Measurements from ENCODE around the gene SLC40A1. TPM values are rescaled to one million over a fixed set of nuclear protein-coding genes. Genes with fewer than 3 reads are reported as not detected.
"Not testable (repeated sequence)": the region's sequence is repeated elsewhere in the genome, so short reads cannot be mapped to it uniquely, and the experiment has no call there.

Gene SLC40A1
- total RNA-seq, 1 donor = 19.7 TPM

DNA sequence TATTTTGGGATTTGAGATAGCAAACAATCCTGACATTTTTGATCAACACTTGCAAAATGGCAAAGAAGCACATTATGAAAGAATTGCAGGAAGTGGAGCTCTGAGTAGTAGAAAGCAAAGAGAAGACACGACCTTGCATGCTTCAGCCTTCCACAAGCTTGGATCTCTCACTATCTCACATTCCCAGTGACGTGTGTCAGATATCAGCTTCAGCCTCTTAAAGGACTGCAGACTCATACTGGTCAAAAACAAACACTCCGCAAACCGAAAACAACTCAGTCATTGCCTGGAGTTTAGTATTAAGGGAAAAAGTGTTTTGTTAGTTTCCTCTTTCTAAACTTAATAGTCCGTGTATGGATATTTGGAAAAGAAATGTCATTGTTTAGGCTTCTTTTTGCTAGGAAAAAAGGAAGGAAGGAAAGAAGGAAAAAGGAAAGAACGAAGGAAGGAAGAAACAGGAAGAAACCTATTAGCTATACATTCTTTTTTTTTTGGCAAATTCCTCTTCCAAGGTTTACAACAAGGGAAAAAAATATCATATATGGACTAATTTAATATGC is 32.6 kb upstream of the SLC40A1 start:
- peak; percentile 98 for DNase-seq (ENCODE audit: low read depth)
- peak overlapping the region; percentile 14 for H3K4me3 ChIP-seq (ENCODE audit: low read depth, low read length)
- no peak for TF ChIP-seq CTCF (IDR thresholded peaks at IDR 0.05; ENCODE audit: insufficient read depth, low read length)

GRCh38 chr2:189610700-189611099 is 30.1 kb upstream of the SLC40A1 start:
- no peak overlapping the region for H3K4me3 ChIP-seq (ENCODE audit: low read depth, low read length)
- no peak for TF ChIP-seq CTCF (IDR thresholded peaks at IDR 0.05; ENCODE audit: insufficient read depth, low read length)
- DNase-seq (ENCODE audit: low read depth) = no peak

- no peak for TF ChIP-seq CTCF (IDR thresholded peaks at IDR 0.05; ENCODE audit: insufficient read depth, low read length)
- H3K4me3 ChIP-seq (ENCODE audit: low read depth, low read length) = no peak overlapping the region
- peak; percentile 71 for DNase-seq (ENCODE audit: low read depth)
Measured at GRCh38 chr2:189609853-189610252, 29.3 kb upstream of the SLC40A1 start.

- DNase-seq (ENCODE audit: low read depth) = peak; percentile 57
Measured at GRCh38 chr2:189609423-189609816, 28.8 kb upstream of the SLC40A1 start.

DNA sequence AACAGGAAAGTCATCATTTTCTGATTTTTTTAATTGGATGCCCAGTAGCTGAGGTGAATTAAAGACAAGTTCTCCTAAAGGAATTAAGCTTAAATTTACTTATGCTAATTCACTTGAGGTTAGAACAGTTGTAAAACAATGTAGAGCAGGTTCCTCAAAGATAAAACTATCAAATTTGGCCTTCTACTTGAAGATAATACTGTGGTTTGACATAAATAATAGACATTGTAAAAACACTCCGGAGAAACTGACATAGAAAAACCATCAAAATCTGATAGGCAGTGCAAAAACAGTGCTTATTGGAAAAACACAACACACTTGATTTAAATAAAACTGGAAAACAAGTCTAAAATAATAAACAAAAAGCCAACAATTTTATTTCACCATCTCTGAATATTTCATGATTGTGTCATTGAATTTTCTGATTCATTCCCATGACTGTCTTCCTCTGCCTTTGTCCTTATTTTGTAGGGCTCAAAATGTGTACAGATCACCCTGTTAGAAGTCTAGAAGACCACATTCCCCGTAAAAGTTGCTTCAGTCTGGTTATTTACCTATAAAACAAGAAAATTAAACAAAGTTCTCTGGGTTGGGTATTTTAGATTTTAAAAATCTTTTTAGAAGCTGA is 28.3 kb upstream of the SLC40A1 start:
- H3K4me3 ChIP-seq (ENCODE audit: low read depth, low read length) = no peak overlapping the region
- peak; percentile 53 for DNase-seq (ENCODE audit: low read depth)
- TF ChIP-seq CTCF (IDR thresholded peaks at IDR 0.05; ENCODE audit: insufficient read depth, low read length) = no peak

More at GRCh38 chr2:189609423-189609816, 28.8 kb upstream of the SLC40A1 start:
- no peak for TF ChIP-seq CTCF (IDR thresholded peaks at IDR 0.05; ENCODE audit: insufficient read depth, low read length)
- H3K4me3 ChIP-seq (ENCODE audit: low read depth, low read length) = no peak overlapping the region

- DNase-seq (ENCODE audit: low read depth) = no peak
- TF ChIP-seq CTCF (IDR thresholded peaks at IDR 0.05; ENCODE audit: insufficient read depth, low read length) = no peak
- H3K4me3 ChIP-seq (ENCODE audit: low read depth, low read length) = no peak overlapping the region
Measured at GRCh38 chr2:189608170-189608569, 27.6 kb upstream of the SLC40A1 start.

DNA sequence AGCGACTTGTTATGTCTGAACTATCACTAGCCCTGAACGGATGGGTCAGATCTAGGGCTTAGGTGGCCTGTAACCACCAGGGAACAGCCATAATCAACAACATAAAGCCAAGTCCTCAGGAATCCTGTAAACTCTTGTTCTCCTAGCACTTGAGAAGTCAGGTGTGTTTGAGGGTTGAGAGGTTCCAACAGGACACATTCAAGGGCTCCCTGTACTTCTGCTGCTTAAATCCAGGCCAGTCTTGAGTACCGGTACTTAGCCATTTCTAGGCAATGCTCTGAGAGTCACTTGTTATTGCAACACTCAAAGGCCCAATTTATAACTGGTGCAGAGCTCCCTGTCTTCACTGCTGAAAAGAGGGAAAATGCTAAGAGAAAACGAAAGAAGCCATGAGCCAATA is 21.6 kb upstream of the SLC40A1 start:
- no peak for DNase-seq (ENCODE audit: low read depth)
- no peak overlapping the region for H3K4me3 ChIP-seq (ENCODE audit: low read depth, low read length)
- no peak for TF ChIP-seq CTCF (IDR thresholded peaks at IDR 0.05; ENCODE audit: insufficient read depth, low read length)

- DNase-seq (ENCODE audit: low read depth); H3K4me3 ChIP-seq (ENCODE audit: low read depth, low read length): not testable (repeated sequence)
Measured at GRCh38 chr2:189601652-189602051, 21.1 kb upstream of the SLC40A1 start.

Measured in fibroblast of the aortic adventitia (primary cell).